B cell (primary cell): ENCODE measurements around the gene KLHL22.

Experiments used
- CTCF ChIP-seq: fragments of 200-600 bp; IDR thresholded peaks from one replicate; pipeline ENCODE4 v1.8.0; 2022; ENCODE audit warnings: antibody characterized with exemption, mild to moderate bottlenecking
- EZH2 ChIP-seq: IDR thresholded peaks from 2 replicates; pipeline ENCODE4 v1.6.1; 2012; ENCODE audit warnings: borderline replicate concordance, low read depth, mild to moderate bottlenecking, moderate library complexity, low read length; ENCODE audit not compliant: insufficient read depth, poor library complexity, severe bottlenecking

GRCh38 chr22:20418211-20418788 is 77.3 kb downstream of the KLHL22 start:
- TF ChIP-seq EZH2 (no peak), CTCF (peak; percentile 86)
